Hepatic stellate cell (primary cell): ENCODE measurements around the gene SPATS2.

Experiments
- DNase-seq: peaks from one replicate; pipeline ENCODE4 v3.0.0; 2011; ENCODE audit warnings: low spot score

SPATS2 gene

GRCh38 chr12:49556391-49557186, 189.3 kb downstream of the SPATS2 start:
- no peak for DNase-seq

DNA sequence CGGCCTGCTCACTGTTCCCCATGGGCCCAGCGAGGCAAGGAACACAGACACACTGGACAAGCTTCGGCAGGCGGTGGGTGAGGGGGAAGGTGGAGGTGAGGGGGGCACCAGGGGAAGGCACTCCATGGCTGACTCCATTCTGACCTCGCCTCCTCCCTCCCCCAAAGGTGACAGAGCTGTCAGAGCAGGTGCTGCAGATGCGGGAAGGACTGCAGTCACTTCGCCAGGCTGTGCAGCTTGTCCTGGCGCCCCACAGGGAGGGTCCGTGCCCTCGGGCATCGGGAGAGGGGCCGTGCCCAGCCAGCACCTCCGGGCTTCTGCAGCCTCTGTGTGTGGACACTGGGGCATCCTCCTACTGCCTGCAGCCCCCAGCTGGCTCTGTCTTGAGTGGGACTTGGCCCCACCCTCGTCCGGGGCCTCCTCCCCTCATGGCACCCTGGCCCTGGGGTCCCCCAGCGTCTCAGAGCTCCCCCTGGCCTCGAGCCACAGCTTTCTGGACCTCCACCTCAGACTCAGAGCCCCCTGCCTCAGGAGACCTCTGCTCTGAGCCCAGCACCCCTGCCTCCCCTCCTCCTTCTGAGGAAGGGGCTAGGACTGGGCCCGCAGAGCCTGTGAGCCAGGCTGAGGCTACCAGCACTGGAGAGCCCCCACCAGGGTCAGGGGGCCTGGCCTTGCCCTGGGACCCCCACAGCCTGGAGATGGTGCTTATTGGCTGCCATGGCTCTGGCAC, 190.1 kb downstream of the SPATS2 start:
- DNase-seq, result no peak

DNA sequence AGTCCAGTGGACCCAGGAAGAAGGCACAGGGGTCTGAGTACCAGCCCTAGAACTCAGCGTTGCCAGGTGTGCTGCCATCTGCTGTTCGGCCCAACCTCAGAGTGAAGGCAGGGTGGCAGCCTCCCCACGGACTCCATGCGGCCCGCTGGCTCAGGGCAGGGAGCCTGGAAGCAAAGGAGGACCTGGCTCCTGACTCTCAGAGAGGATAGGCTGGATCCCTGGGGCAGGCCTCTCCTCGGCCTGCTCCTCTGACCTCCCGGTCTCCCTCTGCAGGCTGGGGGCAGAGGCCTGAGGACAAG, 190.6 kb downstream of the SPATS2 start:
- no peak for DNase-seq

DNA sequence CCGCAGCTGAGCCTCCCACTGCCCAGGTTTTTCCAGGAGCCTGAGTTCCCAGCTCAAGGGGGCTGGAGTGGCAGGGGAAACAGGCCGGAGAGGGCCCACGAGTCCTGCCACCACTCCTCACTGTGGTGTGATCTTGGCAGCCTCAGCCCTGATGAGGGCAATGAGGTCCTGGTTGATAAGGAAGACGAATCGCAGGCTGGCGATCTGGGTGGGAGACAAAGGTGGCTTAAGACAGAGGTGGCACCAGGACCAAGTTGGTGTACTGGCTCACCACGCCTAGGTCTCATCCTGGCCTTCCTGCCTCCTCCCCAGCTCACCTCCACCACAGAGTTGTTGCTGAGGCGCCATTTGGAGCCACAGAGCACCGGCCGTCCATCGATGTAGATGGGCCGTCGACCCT, 191.3 kb downstream of the SPATS2 start:
- DNase-seq, result no peak

- DNase-seq, result no peak
Measured at GRCh38 chr12:49559011-49559675, 191.9 kb downstream of the SPATS2 start.

GRCh38 chr12:49560695-49561094, 193.4 kb downstream of the SPATS2 start:
- DNase-seq, result no peak

DNA sequence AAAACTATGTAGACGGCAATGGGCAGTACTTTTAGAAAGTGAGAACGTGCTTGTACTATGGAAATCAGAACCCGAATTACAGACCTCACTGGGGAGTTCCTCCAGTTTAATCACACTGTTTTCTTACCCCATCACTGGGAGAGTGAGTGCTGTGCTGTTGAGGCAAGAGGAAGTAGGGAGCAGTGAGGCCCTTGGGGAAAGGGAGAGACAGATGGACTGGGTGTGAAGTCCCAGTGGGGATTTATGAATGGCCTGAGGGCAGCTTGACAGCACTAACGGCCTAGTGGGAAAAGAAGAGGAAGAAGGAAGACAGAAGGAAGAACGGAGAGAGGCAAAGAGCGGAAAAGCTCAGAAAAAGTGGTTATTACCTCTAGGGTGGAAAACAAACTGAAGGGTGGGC, 195.0 kb downstream of the SPATS2 start:
- DNase-seq, result no peak

DNA sequence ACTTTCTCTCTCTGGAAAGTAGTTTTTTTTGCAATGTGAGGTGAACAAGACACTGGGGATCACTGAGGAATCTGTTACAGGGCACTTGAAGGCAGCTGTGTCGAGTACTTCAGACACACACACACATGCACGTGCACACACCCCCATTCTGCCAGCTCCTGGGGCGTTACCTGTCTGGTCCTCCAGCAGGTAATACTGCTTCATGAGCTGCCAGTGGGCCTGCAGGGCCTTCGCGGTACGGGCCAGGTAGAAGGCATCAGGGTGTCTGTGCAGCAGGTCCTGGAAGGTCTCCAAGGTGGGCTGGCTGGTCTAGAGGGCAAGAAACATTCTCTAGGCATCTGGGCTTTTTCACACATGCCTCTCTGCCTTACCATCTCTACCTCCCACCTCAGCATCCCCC, 195.6 kb downstream of the SPATS2 start:
- no peak for DNase-seq

DNA sequence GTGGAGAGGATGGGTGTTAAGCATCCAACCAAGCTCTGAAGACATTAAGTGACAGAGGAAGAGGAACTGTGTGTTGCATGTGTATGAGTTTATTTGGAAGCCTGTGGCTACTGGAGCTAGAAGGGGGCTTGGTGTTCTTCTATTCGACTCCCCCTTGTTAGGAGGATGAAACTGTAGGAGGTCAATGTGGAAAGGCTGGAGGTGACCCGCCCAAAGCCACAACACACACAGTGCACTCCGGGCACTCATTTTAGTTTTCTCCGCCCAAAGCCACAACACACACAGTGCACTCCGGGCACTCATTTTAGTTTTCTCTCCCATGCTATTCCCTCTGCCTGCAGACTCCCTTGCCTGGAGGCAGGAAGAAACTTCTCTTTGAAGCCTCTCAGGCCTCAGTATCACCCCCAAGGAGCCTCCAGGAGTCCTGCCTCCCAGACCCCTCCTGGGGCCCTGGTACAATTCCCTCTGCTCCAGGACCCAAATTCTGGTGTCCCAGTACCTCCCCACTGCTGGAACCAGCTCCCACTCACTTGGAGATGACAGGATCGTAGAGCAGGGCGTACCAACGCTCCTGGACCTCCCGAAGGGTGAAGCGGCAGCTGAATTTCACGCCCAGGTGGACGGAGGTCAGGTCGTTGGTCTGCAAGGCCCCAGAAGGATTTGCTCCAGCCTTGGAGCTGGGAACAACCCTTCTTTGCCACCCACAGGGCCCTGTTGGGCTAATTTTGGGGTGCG, 196.9 kb downstream of the SPATS2 start:
- no peak for DNase-seq

GRCh38 chr12:49564686-49565405, 197.6 kb downstream of the SPATS2 start:
- DNase-seq, result no peak

- no peak for DNase-seq
Measured at GRCh38 chr12:49565406-49566265, 198.4 kb downstream of the SPATS2 start.

GRCh38 chr12:49566361-49566760, 199.1 kb downstream of the SPATS2 start:
- DNase-seq, result no peak

GRCh38 chr12:49567302-49567610, 200.0 kb downstream of the SPATS2 start:
- DNase-seq, result no peak

DNA sequence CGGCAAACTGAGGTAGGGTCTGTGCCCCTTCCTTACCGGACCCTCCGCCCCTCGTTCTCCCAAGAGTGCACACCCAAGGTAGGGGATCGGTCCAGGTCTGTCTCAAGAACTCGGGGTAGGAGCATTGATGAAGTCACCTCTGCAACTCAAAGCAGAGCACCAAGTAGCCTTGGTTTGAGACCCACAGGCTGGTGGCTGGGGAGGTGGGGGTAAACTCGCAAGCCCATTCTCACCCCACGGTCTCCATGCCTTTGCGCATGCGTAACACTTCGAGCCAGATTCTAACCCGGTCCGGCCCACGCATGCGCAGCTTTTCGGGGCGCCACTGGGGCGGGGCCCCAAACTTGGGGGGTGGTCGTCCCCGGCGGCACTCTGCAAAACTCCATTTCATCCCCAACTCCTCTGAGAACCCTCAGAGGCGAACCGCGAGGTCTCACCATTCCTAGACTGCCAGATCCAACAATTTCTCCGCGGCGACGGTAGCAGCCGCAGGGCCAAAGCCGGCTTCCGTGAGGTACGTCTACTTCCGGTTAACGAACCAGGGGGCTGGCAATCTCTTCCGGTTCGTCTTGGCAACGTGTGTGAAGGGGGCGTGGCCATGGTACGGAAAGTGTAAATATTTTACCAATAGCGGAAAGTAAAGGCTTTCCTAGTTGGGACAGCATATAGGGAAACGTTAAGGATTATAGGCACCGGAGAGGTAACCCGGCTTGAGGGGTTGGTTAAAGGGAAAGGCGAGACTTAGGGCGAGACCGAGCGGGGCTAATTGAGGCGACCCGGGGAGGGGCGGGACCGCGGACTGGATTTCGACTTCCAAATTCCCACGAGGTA, 200.6 kb downstream of the SPATS2 start, which contains the start of gene MCRS1:
Gene MCRS1 (minus strand): TSS at position 532 of the 831 bp plus-strand sequence. CDS start 1,411 bp downstream, outside the sequence.
- peak; percentile 99 for DNase-seq

DNA sequence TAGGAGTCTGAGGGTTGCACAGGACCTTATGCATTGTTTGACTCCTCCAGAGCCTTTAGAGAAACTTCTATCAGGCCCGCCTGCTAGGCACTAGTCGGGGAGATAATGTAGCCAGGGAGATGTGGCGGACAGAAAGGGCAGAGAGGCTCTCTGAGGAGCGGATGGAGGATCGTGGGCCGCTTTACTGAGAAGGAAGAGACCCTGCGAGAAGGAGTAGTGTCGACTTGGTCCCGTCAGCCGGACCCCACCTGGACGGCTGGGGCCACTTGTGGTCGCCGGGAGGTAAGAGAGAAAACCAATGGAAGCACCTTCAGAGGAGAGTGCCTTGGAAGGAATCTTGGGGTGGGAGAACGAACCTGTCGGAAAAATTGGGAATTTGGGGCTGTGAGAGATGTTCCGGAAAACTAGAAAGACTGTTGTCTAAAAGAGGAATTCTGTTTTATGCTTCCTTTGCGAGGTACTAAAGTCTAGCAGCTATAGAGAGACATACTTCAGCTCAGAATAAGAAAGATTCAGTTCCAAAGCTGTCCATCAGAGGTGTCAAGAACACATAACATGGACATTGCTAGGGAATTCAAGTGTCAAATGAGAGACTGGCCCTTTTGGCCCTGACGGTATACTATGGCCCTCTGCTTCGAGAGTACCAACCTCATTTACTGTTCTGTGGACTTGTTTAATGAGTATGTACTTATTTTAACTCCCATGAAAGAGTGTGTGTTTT, 201.3 kb downstream of the SPATS2 start:
- no peak for DNase-seq
